HG03571 (cell line): Measurements from ENCODE around the gene CLUH.
"Not testable (repeated sequence)": the region's sequence is repeated elsewhere in the genome, so short reads cannot be mapped to it uniquely, and the experiment has no call there.

ENCODE experiments used
- ATAC-seq: cut with Tn5 transposase; IDR thresholded peaks from one replicate; pipeline ENCODE4 v1.9.1; 2021; ENCODE audit not compliant: unreplicated experiment

CLUH gene

GRCh38 chr17:2703606-2704005 is 8.0 kb downstream of the CLUH start:
- no peak for ATAC-seq

DNA sequence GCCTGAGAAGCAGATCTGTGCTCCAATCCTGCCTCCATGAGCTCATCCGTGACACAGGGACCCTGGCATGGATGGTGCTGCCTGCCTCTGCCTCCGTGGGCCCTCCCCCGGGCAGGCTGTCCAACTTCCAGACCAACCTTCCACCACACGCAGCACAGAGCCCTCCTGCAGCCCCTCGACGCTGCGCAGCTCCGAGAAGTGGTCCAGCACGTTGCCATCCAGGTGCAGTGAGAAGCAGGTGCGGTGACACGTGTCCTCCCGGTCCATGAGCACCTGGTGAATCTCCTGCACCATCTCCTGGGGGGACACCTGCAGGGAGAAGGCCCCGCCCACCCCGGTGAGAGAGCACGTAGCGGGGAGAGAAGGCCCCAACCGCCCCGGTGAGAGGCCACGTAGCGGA is 8.4 kb downstream of the CLUH start:
- no peak for ATAC-seq

DNA sequence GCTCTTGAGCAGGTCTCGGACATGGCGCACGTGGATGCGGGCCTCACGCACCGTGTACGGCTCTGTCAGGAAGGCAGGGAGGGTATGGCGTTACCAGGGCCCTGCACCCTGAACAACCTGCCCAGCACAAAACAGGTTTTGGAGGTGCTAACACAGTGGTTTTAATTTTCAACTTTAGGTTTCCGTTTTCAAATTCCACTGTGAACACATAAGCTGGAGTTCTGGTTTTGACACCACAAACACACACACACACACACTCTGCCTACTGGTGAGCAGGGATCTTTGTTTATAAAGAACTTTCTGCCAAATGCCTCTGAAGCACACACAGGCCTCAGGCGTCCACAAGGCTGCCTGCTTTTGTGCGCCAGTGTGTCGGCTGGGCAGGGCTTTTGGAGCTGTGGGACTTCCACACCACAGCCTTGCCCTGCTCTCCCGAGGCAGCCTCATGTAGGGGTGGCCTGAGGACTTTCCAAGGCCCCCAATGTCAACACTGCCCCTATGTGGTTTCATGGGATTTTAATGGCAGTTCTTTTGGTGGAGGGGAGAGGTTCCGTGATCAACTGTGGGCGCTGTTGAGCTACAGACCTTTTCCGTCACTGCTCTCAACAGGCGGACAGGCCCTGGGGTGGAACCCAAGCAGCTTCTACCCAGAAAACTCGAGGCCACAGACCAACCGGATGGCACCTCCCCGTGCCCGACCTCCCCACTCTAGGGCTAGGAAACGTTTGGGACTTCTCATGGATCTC is 9.4 kb downstream of the CLUH start:
- ATAC-seq, result no peak

DNA sequence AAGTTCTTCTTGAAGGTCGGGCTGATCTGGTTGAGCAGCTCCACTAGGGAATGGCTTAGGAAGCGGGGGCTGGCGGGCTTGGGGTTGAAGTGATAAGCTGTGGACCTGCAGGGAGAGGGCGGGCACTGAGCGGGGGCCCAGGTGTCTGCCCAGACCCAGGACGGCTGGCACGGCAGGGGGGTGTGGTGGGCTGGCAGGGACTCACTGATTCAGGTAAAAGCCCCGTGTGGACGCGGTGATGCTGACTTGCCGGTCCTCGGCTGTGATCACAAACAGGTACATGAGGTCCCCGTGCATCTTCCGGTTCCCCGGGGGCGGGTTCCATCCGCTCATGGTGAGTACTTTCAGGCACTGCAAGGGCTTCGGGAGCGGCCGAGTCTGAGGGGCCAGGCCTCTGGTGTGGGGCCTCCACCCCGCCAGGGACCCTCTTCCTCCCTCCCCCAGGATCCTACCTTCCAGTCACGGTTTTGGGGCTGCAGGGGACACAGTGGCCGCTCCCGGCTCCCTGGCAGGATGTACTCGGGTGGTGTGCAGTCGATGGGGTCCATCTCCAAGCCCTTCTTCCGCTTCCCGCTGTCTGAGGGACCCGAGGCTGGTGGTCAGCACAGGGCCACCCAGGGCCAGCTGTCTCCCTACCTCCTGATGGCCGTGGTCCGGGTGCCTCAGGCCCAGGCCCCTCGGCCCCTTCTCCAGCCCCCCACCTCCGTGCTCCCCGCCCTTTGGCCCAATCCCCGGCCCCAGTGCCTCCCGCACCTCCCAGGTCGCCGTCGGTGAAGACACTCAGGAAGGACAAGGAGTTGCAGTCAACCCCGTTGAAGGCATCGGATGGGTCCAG is 10.2 kb downstream of the CLUH start:
- no peak for ATAC-seq

GRCh38 chr17:2700491-2701141 is 10.9 kb downstream of the CLUH start:
- no peak for ATAC-seq

DNA sequence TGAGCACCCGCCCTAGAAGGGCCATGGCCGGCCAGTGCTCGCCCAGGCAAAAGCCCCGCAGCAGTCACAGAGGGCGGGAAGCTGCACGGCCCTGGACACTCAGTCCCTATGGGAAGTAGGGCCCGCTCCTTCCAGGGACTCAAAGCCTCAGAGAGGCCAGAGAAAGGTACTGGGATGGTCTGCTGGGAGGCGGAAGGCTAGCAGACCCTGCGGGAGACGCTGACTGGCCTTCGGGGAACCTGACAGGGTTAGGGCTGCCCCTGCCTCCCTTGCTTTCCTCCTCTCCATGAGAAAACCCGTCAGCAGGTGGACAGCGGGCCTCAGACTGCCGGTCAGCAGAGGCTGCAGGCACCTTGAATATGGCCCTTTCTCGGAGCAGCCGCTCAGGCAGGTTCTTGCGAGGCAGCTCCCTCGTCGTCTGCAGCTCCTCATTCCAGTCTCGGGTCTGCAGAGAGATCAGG is 11.5 kb downstream of the CLUH start:
- no peak for ATAC-seq

DNA sequence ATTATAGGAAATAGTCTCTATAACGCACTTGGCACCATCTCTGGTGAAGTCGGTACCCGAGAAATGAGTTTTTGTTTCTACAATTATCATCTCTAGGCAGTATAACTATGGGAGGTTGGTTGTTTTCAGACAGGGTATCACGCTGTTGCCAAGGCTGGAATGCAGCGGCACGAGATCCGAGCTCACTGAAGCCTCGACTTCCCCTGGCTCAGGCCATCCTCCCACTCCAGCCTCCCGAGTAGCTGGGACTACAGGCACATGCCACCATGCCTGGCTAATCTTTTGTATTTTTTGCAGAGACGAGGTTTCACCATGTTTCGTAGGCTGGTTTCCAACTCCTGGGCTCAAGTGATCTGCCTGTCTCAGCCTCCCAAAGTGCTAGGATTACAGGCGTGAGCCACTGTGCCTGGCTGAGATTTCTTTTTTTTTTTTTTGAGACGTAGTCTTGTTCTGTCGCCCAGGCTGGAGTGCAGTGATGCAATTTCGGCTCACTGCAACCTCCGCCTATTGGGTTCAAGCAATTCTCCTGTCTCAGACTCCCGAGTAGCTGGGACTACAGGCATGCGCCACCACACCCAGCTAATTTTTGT is 12.3 kb downstream of the CLUH start:
- ATAC-seq, result not testable (repeated sequence)

DNA sequence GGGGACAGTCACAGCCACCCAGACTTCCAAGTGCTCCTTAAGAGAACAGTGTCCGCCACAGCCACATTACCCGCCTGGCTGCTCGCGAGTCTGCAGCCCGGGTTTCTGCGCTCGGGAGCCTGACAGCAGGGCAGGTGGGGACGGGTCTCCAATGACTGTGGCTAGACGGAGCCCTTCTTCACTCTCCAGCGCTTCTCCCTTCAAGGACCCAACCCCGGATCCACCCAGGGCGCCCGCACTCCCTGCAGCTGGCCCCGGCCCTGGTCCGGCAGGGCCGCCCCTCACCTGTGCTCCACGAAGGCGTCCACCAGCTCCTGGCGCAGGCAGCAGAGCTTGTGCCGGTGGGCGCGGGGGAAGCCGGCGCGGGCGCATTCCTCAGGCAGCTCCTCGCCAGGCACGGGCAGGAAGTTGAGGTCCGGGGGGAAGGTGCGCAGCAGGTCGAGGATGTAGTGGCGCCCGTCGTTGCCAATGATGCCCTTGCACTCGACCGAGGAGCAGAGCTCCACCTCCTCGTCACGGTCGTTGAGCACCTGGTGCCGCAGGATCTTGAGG is 13.9 kb downstream of the CLUH start:
- no peak for ATAC-seq

DNA sequence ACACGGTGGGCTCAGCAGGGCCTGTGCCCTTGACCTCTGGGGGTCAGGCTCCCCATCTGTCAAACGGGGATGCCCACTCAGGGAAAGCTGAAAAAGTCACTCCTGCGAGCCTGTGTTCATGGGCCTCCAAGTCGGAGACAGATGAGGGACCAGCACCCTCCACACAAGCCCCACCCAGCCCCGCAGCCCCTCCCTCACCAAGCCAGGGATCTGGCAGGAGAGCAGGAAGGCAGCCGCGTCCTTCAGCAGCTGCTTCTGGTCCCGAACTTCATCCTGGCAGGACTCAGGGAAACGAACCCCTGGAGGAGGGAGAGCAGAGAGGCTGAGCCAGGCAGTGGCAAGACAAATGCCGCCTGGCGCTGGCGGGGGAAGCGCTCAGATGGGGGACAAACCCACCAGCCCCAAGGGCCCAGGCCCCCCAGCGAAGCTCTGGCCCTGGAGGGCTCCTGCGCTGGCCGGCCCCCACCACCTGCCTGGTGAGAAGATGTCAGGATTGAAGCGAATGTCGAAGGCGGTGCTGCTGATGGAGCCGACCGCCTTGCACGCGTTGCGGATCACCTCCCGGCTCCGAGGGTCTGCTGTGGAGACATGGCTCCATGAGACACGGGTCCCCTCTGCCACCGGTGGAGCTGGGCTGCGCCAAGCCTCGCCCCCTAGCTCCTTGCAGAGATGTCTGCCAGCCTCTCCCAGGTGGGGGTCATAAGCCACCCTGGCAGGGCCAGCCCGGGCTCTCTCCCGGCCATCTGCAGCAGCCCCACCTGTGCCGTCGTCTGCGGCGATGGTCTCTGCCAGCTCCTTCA is 15.4 kb downstream of the CLUH start:
- no peak for ATAC-seq

DNA sequence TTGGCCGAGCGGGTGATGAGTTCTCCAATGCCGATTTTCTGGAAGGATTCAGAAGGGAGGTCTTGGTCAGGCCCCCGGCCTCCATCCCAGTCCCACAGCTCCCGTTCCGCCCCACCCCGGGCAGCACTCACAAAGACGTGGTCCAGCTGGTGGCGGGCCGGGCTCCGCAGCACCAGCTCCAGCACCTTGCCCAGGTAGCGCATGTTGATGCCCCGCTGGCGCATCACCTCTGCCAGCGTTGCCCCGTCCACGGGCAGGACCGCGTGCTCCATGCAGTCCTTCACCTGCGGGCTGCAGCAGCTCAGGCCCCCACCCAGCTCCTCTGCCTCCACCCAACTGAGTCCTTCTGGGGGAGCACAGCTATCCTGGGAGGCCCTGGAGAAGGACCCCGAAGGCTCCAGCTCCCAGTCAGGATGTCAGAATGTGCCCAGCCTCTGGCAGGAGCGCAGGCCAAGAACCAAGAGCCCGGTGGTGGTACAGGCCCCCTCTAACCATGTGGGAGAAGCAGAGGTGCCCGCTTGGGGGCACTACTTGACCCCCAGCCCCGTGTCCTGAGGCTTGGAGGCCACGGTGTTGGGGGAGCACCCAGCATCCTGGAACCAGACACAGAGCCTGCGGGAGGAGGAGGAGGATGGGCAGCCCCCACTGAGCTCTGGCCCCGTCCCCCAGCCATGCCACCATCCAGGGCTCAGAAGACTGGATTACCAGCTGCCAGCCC is 16.2 kb downstream of the CLUH start:
- ATAC-seq, result no peak

DNA sequence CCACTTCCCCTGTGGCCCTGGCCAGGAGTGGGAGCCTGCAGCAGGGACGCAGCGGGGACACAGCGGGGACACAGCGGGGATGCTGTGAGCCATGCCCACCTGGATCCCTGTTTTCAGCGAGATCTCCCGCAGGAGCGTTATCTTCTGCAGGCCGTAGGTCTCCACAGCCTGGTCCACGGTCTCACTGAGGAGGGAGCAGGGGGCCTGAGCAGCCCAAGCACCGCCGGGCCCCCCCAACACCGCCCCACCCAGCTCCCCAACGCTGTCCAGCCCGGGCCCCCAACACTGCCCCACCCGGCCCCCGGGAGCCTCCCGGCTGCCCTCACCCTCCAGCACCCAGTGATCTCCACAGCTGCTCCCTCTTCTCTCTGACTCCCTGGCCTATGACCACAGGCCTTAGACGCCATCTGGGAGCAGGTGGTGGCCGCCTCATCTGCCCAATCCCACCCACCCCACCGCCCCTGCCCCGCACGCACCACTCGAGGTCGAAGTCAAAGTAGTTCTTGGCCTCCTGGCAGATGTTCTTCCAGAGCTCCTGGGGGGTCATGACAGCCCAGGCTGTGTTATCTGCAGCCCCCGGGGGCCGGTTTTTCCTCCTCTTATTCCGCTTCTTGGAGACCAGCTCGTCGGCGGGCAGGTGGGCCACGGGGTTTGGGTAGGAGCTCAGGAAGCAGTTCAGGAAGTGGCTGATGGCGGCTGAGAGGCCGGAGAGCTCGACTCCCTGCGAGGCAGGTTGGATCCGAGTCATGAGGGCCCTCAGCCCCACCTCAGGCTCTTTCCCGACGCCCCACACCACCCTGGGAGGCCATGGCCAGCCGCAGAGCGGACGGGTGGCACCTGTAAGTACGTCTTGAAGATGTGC is 17.0 kb downstream of the CLUH start:
- ATAC-seq, result no peak

DNA sequence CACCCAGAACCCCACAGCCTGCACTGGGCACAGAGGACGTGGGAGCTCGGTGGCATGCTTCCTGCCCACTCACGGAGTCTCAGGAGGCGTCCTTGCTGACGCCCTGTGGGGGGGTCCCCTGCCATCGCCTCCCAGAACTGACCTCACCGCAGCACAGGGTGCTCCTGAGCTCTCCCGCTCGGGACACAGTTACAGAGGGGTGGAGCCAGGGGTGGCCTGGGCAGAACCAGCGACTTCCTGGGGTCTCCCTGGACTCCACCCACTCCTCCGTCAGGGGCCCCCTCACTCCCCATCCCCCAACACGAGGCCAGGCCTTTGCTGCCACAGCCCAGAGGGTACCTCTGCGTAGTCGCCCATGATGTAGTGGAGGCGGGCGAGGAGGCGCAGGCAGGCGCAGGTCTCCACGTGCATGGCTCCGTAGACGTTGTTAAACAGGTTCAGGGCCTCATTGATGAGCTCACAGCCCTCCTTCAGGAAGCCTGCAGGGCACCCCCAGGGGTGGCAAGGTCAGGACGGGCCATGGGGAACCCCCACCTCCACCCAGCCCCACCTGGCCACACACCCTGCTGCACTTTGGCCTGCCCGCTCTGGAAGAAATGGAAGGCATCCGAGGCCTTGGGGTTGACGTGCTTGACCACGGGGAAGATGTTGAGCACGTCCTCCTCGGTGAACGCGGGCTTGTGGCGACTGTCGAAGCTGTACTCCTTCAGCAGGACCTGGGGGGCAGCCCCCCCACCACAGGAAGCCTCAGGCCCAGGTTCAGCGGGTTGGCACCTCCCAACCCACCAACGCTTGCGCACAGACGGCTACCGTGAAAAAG is 17.8 kb downstream of the CLUH start:
- ATAC-seq, result no peak

DNA sequence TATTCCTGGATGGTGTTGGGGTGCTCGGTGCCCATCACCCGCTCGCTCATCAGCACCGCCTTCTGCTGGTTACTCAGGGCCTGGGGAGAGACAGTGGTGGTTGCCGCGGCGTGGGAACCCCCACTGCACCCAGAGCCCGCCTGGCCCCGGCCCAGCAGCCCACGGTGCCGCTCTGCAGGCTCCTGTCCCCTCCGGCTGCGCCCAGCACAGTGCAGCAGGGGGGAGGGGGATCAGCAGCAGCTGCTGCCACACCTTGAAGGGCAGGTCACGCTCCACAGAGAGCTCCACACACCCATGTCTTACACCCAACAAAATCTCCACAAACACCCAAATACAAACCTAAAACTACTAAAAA is 18.8 kb downstream of the CLUH start:
- no peak for ATAC-seq

GRCh38 chr17:2691965-2692780 is 19.4 kb downstream of the CLUH start:
- ATAC-seq, result no peak

GRCh38 chr17:2691069-2691871 is 20.3 kb downstream of the CLUH start:
- no peak for ATAC-seq
